Activated CD4-positive, CD25-positive, alpha-beta regulatory T cell treated with anti-CD3 and anti-CD28 coated beads, Interleukin-2, amount 50 U/mL, for 72 hours (primary cell): ENCODE measurements around the gene PDE4B.

Experiments used
- DNase-seq: peaks from one replicate; pipeline ENCODE4 v3.0.0; 2021

The PDE4B gene

DNA sequence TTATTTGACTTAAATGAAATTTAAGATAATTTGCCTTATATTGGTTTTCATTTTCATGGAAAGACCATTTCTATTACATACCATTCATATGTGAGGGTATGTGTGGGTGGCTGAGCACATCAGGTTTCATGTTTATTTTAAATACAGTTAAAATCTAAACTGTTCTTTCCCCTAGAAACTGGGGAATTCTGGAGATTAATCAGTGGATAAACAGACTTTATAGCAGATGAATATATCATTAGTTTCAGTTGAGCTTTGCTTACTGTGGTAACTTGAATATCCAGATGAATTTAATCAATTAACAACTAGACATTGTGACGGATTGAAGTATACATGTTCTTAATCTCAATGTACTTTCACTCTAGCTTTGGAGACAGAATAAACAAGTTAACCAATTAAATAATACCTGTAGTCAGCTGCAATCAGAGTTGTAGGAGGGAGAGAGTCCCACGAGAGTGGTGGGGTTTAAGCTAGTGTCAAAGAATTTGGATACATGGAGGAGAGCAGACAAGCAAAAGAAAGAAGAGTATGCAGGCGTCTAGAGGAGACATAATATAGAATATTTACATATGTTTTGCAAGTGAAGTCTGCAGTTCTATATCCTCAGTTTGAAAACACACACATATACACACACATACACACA is 97.6 kb downstream of the PDE4B start:
- DNase-seq, result no peak

DNA sequence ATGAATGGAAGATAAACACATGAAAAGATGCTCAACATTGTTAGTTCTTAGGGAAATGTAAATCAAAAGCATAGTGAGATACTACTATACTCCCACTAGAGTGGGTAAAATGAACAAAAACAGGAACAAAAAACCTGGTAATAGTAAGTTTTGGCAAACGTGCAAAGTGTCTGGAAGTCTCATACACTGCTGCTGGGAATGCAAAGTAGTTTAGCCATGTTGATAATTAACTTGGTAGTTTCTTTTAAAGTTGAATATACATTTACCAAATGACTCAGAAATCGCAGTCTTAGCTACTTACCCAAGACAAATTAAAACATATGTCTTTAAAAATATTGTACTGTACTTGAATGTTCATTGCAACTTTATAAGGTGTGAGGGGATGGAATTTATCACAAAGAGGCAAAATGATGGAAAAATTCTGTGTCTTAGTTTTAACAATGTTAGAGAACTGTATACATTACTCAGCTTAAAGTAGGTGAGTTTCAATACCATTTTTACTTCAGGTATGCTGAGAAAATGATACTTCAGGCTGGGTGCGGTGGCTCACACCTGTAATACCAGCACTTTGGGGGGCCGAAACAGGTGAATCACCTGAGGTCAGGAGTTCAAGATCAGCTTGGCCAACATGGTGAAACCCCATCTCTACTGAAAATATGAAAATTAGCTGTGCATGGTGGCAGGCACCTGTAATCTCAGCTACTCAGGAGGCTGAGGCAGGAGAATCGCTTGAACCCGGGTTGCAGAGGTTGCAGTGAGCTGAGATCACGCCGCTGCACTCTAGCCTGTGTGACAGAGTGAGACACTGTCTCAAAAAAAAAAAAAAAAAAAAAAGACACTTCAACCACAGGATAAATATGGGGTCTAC is 102.3 kb downstream of the PDE4B start:
- DNase-seq, result no peak

DNA sequence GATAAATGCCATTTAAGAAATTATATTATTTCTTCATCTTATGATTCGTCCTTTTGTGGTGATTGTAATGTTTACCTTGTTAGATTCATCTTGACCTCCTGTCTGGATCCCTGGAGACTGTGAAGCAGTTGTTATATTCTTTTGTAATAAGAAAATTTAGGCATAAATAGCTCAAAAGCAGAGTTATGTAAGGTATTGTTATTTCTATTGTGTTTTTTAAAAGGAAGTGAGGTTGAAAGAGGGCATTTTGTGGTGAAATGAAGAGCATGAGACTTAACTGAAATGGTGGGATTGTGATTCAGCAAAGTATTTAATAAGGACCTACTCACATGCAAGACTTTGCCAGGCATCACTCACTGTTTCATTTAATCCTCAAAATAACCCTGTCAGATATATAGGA is 104.0 kb downstream of the PDE4B start:
- no peak for DNase-seq

DNA sequence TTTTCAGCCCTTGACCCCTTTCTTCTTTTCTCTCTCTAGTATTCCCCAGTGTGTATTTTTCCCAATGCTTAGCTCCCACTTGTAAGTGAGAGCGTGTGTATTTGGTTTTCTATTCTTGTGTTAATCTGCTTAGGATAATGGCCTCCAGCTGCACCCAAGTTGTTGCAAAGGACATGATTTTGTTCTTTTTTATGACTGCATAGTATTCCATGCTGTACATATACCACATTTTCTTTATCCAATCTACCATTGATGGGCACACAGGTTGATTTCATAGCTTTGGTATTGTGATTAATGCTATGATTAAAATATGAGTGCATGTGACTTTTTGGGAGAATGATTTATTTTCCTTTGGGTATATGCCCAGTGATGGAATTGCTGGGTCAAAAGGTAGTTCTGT is 104.8 kb downstream of the PDE4B start:
- DNase-seq, result no peak

DNA sequence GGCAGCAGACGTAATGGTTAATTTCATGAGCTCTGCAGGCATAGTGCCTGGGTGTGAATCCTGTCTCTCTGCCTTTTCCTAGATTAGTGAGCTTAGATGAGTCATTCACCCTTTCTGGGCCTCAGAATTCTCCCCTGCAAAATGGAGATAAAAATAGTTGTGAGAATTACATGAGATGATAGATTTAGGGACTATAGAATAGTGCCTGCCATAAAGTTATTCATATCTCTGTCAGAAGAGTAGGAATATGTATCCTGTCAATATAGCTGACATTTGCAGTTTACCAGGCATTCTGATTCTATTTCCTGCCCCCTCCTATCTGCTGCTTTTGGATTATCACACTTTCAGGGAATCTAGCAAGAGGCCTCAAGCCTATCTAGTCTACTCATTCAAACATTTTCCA is 112.0 kb downstream of the PDE4B start:
- no peak for DNase-seq

DNA sequence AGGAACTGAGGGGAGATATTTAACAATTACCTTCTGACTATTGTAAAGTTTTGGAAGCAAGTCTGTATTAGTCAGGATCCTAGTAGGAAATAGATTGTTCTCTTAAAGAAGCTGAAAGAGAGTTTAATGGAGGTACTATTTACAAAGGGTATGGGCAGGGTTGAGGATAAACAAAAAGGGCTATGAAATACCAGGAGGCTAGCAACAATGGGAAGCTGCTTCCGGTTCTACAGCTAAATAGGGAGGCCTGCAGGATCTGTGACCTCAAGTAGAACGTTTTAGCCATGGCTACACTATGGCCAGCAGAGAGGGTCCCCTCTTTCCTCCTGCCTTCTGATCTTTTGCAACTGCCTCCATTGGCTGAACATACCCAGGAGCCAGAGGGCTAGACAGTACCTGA is 117.7 kb downstream of the PDE4B start:
- no peak for DNase-seq

DNA sequence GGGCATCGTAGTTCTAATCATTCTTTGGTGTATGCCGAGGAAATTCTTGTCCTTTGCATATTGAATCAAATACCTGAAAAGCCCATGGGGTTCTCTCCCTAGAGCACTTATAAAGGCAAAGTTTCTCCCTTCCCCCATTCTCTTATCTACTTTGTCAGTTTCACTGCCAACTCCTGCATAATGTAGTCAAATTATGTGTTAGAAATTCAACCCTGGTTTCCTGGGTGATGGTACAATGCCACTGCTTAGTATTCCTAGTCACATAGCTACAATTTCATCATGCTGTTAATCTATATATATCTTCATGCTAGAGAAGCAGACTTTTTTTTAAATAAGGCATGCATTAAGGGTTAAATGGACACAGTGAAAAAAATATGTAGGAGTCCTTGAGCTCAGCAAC is 119.0 kb downstream of the PDE4B start:
- no peak for DNase-seq

DNA sequence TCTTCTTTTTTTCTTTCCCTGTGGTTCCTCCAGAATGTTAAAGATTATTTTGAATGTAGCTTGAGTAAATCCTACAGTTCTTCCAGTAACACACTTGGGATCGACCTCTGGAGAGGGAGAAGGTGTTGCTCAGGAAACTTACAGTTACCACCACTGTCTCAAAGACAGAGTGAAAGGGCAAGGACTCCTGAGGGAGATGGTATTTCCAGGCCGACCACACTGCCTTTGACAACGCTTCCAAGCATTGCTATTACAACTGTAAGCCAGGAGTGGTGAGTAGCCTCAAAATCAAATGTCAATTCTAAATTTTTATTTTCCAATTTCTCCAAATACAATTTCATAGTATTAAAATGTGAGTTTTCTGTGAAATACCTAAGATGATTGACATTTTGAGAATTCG is 125.9 kb downstream of the PDE4B start:
- DNase-seq, result no peak

DNA sequence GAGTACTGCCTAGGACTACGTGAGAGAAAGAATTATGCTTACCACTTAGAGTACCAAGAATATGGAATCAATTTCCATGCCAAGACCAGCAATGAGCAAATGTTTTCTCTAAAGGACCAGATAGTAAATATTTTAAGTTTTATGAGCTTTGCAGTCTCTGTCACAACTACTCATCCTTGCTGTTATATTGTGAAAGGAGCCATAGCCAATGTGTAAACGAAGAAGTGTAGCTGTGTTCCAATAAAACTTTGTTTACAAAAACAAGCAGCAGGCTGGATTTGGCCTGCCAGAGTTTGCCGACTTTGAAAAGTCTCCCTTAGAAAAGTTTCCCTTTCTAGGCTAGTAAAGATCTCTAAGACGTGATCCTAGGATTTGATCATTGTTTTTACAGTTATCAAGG is 128.8 kb downstream of the PDE4B start:
- no peak for DNase-seq

DNA sequence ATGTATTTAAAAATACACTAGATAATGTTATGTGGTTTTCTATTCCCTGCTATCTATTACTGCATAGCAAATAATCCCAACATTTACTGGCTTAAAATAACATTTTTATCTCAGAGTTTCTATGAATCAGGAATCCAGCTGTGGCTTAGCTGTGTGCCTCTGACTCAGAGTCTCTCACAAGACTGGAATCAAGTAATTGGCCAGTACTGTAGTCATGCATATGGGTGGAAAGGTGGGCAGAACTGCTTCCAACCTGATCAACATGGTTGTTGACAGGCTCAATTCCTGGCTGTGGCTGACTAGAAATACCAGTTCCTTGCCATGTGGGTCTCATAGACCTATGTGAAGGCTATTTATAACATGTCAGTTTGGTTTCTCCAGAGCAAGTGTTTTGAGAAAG is 131.8 kb downstream of the PDE4B start:
- DNase-seq, result no peak

DNA sequence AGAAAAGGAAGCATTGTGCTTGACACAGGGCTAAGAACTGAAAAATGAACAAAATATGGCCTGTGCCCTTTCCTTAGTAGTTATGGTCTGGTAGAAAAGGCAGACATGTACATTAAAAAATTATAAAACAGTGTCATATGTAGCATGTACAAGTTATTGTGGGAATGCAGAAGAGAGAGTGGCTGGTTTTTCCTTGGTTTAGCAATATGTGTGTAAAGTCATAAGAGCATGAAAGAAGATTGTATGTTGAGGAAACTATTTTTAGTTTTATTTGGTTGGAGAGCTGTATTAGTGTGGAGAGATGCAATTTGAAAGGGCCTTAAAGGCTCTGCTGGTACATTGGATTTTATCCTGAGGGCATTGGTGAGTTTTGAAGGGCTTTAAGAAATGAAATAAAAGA is 145.8 kb downstream of the PDE4B start:
- no peak for DNase-seq

DNA sequence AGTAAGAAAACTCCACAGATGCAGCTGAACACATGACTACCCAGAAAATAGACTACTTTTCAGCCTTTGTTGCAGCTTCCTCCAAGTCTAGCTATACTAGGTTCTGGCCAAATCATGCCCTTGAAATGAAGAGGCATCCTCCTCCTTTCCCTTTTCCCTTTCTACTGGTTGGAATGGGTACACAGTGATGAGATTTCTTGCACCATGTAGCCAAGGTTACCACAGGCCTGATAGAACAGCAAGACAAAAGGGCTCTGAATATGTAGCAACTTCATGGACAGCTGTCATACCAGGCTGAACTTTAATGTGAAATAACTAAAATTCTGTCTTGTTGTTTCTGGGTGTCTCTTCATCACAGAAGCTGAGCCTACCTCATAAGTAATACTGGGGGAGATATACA is 146.5 kb downstream of the PDE4B start:
- no peak for DNase-seq

DNA sequence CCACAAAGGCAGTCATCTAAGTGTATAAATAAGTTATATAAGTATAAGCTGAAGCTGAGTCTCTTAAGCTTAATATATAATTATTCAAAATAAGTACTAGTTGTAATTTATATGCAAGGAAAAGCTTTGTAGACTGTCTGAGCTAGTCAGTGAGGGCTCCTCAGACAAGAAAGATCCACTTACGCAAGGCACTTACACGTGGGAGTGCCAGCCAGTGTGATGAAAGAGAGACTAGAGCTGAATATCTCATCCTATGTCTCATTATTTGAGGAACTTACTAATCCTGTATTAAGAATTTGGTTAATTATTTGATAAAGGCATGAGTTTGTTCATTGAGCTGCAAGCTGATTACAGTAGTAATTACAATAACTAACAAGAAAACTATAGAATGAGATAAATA is 146.9 kb downstream of the PDE4B start:
- DNase-seq, result no peak

DNA sequence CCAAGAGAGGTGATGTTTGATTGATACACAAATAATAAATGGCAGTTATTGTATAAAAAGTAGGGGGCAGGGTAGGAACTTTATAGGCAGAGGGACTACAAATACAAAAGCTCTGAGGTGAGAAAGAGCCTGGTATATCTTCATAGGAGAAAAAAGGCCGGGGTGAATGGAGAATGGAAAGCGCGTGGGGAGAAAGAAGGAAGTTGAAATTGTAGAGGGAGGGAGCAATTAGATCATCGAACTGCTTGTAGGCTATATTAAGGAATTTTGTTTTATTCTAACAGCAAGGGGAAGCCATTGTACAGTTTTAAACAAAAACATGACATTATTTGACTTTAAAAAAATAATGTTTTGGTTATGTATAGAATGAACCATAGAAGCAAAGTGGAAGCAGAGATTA is 147.4 kb downstream of the PDE4B start:
- no peak for DNase-seq

DNA sequence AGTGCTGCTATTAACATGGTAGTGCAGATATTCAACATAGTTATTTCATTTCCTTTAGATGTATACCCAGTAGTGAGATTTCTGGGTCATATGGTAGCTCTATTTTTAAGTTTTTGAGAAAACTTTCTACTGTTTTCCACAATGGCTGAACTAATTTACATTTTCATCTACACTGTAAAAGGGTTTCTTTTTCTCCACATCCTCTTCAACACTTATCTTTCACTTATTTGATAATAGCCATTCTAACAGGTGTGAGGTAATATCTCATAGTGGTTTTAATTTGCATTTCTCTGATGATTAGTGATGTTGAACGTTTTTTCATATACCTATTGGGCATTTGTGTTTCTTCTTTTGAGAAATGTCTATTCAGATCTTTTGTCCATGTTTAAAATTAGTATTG is 149.8 kb downstream of the PDE4B start:
- DNase-seq, result no peak

DNA sequence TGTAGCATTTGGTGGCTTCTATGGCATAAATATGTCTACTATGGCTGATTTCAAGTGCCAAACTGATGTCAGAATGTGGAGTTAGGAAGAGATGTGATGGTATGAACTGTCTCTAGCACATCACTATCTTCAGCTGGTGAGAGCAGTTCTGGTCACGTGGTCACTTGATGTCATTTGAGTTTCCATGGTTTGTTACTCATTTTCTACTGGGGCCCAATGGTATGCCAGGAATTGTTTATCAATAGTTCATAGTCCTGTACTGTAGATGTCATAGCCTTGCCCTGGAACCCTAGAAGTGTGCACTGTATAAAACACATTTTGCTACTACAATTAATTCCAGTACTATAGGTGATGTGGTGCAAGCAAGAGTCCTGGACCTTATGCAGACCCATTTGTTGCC is 153.7 kb downstream of the PDE4B start:
- no peak for DNase-seq

DNA sequence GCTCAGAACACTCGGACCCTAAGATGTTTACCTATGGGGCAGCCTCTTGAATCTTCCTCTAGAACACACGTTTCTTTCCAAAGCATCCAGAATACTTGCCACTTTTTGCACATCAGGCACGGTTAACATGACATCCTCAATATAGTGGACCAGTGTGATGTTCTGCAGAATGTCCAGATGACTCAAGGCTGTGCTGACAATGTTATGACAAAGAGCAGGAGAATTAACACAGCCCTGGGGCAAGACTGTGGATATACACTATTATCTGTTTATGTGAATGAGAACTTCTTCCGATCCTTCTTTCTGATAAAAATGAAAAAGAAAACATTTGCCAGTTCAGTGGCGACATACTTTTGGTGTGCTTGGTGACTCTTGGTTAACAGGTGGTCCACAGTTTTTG is 154.3 kb downstream of the PDE4B start:
- DNase-seq, result no peak

DNA sequence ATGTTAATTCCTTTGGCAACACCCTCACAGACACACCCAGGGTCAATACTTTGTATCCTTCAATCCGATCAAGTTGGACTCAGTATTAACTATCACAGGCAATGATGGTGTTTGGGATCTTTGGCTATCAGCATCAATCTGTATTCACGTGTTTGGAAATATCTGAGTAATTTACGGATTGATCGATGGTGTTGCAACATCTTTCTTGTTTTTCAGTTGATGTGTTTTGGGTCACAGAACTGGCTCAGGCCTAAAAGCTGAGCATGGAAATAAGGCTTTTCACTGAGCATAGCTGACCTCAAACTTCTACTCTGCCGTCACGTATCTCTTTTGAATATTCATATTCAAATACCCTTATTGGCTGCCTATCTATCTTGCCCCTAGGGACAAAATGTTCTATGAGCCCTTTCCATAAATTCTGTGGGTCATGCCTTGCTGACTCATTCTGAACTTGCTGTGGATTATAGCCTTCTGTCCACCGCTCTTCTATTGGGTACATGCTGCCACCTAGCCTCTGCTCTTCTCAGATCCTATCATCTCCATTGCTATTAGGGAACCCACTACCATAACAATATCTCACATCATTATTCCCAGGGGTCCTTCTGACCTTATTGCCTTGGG is 156.0 kb downstream of the PDE4B start:
- no peak for DNase-seq

DNA sequence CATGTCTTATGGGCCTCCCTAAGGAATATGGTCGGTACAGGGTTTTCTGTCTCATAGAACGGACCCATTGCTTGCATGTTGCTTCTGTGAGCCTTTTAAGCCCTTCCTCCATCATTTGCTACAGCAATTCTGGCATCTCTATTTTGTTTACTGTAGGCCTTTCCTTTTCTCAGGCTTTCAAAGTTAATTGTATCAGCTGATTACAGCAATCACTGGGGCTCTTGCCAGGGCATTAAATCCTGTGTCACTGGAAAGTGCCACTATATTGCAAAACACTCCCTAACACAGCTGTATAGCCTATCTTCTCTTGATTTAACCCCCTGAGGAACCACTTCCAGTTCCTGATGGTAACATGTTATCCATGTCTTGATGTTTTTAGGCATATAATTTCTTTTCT is 156.5 kb downstream of the PDE4B start:
- DNase-seq, result no peak

DNA sequence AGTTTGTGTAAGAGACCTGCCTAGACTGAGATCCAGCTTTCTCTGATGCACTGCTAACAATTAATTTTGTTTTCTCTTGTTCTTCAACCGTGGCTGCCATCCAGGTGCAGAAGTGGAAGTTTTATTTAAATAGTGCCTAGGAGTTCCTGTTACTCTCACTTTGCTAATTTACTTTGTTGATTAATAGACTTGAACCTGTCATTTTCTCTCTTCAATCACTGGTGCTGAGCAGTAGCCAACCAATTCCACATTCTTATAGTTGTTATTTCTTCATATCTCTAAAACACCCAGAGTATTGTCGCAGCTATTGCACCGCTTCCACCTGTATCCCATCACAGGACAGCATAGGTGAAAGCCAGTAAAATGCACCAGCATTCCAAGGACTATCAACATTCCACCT is 157.2 kb downstream of the PDE4B start:
- DNase-seq, result no peak

DNA sequence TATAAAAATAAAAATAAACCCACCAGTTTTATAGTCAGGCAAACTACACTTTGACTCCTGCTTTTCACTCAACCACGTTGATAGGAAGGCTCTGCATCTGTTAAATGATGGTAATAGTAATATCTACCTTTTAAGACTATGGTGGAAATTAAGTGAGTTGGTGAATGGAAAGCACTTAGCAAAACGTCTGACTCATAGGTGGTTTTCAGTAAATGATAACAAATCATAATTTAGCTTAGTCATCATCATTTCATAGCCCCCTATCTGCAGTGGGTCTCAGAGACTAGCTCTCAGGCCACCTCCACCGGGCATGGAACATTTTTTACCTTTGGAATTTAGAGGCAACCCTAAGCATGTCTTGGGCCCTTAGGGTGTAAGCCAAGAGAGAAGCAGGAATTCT is 160.0 kb downstream of the PDE4B start:
- DNase-seq, result no peak

DNA sequence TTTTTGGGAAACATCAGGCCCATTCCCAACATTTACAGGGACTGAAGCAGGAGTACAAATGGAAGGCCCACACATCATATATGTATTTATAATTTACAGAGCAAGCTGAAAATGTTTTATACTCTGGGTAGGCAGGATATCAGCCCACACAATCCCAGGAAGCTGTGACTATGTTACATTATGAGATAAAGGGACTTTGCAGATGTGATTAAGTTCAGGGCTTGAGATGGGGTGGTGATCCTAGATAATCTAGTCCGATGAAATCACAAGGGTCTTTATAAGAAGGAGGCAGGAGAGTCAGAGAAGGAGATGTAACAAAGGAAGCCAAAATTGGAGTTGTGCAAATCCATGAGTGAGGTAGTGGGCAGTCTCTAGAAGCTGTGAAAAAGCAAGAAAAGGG is 160.5 kb downstream of the PDE4B start:
- no peak for DNase-seq

DNA sequence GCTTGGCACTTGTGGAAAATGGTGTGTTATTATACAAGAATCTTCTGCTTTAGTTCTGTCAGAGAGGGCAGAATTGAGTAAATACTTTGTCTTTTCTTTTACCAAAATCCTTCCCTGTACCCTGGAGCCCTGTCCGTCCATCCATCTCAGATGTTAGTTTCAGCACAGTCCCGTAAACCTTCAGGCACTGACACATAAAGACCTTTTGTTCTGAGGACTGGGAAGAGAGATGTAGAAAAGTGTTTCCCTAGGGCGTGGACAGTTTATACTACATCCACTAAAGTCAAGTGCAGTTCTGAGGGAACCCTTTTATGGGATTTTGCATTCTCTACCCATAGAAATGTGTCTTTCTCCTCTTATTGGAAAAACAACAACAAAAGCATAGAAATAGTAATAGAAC is 162.4 kb downstream of the PDE4B start:
- no peak for DNase-seq

DNA sequence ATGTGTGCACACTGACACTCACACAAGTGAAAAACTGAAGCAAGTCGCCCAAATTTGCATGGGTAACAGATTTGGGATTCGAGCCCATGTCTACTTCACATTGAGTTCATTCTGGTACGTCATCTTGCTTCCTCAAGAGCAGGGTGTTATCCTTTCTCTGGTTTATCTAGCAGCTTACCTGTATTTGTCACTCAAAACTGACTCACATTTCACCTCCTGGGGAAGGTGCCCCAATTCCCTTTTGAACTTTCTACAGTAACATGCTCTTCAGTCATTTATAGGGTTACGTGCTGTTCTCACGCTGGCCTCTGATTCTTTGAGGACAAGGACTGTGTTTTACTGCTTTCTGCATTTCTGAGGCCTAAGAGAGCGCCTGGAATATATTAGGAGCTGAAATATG is 162.8 kb downstream of the PDE4B start:
- DNase-seq, result no peak
